ENCODE data around the gene EEF1AKMT2. TPM values are rescaled to one million over a fixed set of nuclear protein-coding genes. Genes with fewer than 3 reads are reported as not detected.

EEF1AKMT2 gene
- total and polyA plus RNA-seq, 3 experiments from 2014 or later: 18.2 to 21.1 (median 18.6) TPM

GRCh38 chr10:124711145-124711544 is 80.5 kb downstream of the EEF1AKMT2 start:
- H3K27ac ChIP-seq (ENCODE audit: low read depth, low read length): no peak overlapping the region
- DNase-seq: peak in 1 of 5 donors; percentile 6
- ChIA-PET CTCF (interaction anchor here (1.4 kb wide), 1 partner anchor 64 kb away, joined by 5 read pairs; no protein-coding TSS in a partner anchor), POLR2A (no interaction called here)
- peaks cover 89% of the 10 kb centered on the region for H3K4me1 ChIP-seq (ENCODE audit: insufficient read depth, low read length)
- peak overlapping the region in 2 of 7 donors; percentile 0 to 50 for H3K4me3 Mint-ChIP-seq
- H3K9me3 ChIP-seq (ENCODE audit: low read length): no peaks in the 10 kb centered on the region
- H3K36me3 Mint-ChIP-seq: peaks cover 0 to 30% (median 2%) of the 10 kb centered on the region in 3 donors
- peak overlapping the region; percentile 70 to 96 (median 82) for H3K27ac Mint-ChIP-seq
- H3K9me3 Mint-ChIP-seq: no peaks in the 10 kb centered on the region
- H3K36me3 ChIP-seq (ENCODE audit: insufficient read depth, low read length): no peaks in the 10 kb centered on the region
- H3K4me3 ChIP-seq (ENCODE audit: low read length): no peak overlapping the region
- no peaks in the 10 kb centered on the region for H3K27me3 Mint-ChIP-seq
- no peaks in the 10 kb centered on the region for H3K27me3 ChIP-seq (ENCODE audit: insufficient read depth, low read length, poor library complexity, severe bottlenecking)
- peaks cover 86 to 92% (median 92%) of the 10 kb centered on the region in 3 donors for H3K4me1 Mint-ChIP-seq

- Histone ChIP-seq H3K27ac (ENCODE audit: low read depth, low read length) (no peak overlapping the region), H3K4me1 (ENCODE audit: insufficient read depth, low read length) (peaks cover 89% of the 10 kb centered on the region), H3K27me3 (ENCODE audit: insufficient read depth, low read length, poor library complexity, severe bottlenecking) (no peaks in the 10 kb centered on the region), H3K4me3 (ENCODE audit: low read length) (no peak overlapping the region), H3K36me3 (ENCODE audit: insufficient read depth, low read length) (no peaks in the 10 kb centered on the region), H3K9me3 (ENCODE audit: low read length) (no peaks in the 10 kb centered on the region)
- Mint-ChIP-seq H3K27me3 (no peaks in the 10 kb centered on the region), H3K4me3 (peak overlapping the region in 4 of 7 donors; percentile 0 to 32 (median 16)), H3K27ac (peak overlapping the region; percentile 73 to 96 (median 82)), H3K36me3 (peaks cover 0 to 37% (median 2%) of the 10 kb centered on the region in 3 donors), H3K9me3 (no peaks in the 10 kb centered on the region), H3K4me1 (peaks cover 86 to 92% (median 92%) of the 10 kb centered on the region in 3 donors)
- DNase-seq: peak in 1 of 5 donors; percentile 13
- POLR2A ChIA-PET: no interaction called here
- CTCF ChIA-PET: interaction anchor here (7.0 to 15.2 kb wide), 2 partner anchors 13 to 31 kb away, joined by 57 to 312 read pairs; no protein-coding TSS in a partner anchor
These were observed 81.3 kb downstream of the EEF1AKMT2 start for GRCh38 chr10:124710266-124710881.

GRCh38 chr10:124709861-124710260 is 81.8 kb downstream of the EEF1AKMT2 start:
- H3K9me3 ChIP-seq (ENCODE audit: low read length): no peaks in the 10 kb centered on the region
- ChIA-PET POLR2A (no interaction called here), CTCF (interaction anchor here (7.0 to 15.2 kb wide), 2 partner anchors 14 to 32 kb away, joined by 57 to 312 read pairs; no protein-coding TSS in a partner anchor)
- Mint-ChIP-seq H3K4me3 (peak overlapping the region in 4 of 7 donors; percentile 0 to 52 (median 27)), H3K27me3 (no peaks in the 10 kb centered on the region), H3K9me3 (no peaks in the 10 kb centered on the region), H3K27ac (peak overlapping the region; percentile 73 to 96 (median 84)), H3K36me3 (peaks cover 0 to 42% (median 2%) of the 10 kb centered on the region in 3 donors), H3K4me1 (peaks cover 86 to 92% (median 92%) of the 10 kb centered on the region in 3 donors)
- peaks cover 89% of the 10 kb centered on the region for H3K4me1 ChIP-seq (ENCODE audit: insufficient read depth, low read length)
- H3K4me3 ChIP-seq (ENCODE audit: low read length): no peak overlapping the region
- H3K36me3 ChIP-seq (ENCODE audit: insufficient read depth, low read length): no peaks in the 10 kb centered on the region
- DNase-seq: peak in 1 of 5 donors; percentile 2
- H3K27me3 ChIP-seq (ENCODE audit: insufficient read depth, low read length, poor library complexity, severe bottlenecking): no peaks in the 10 kb centered on the region
- H3K27ac ChIP-seq (ENCODE audit: low read depth, low read length): no peak overlapping the region

GRCh38 chr10:124708922-124709520 is 82.7 kb downstream of the EEF1AKMT2 start:
- Mint-ChIP-seq H3K27ac (peak overlapping the region; percentile 80 to 96 (median 90)), H3K9me3 (no peaks in the 10 kb centered on the region), H3K4me3 (peak overlapping the region in 6 of 7 donors; percentile 47 to 84 (median 58)), H3K4me1 (peaks cover 88 to 93% (median 92%) of the 10 kb centered on the region in 3 donors), H3K36me3 (peaks cover 0 to 51% (median 2%) of the 10 kb centered on the region in 3 donors), H3K27me3 (no peaks in the 10 kb centered on the region)
- ChIA-PET CTCF (interaction anchor here (0.6 to 15.2 kb wide), 7 partner anchors 12 to 72 kb away, joined by 3 to 312 read pairs (median 11); no protein-coding TSS in a partner anchor), POLR2A (interaction anchor here (1.7 to 2.6 kb wide), 3 partner anchors 9 to 25 kb away, joined by 4 to 14 read pairs (median 7); no protein-coding TSS in a partner anchor)
- H3K27me3 ChIP-seq (ENCODE audit: insufficient read depth, low read length, poor library complexity, severe bottlenecking): no peaks in the 10 kb centered on the region
- peak in 1 of 5 donors; percentile 47 for DNase-seq
- H3K36me3 ChIP-seq (ENCODE audit: insufficient read depth, low read length): no peaks in the 10 kb centered on the region
- peaks cover 89% of the 10 kb centered on the region for H3K4me1 ChIP-seq (ENCODE audit: insufficient read depth, low read length)
- H3K27ac ChIP-seq (ENCODE audit: low read depth, low read length): peak overlapping the region; percentile 21
- H3K9me3 ChIP-seq (ENCODE audit: low read length): no peaks in the 10 kb centered on the region
- H3K4me3 ChIP-seq (ENCODE audit: low read length): no peak overlapping the region

- ChIA-PET CTCF (interaction anchor here (0.8 to 15.2 kb wide), 7 partner anchors 12 to 60 kb away, joined by 3 to 312 read pairs (median 11); no protein-coding TSS in a partner anchor), POLR2A (interaction anchor here (0.7 to 2.6 kb wide), 4 partner anchors 8 to 24 kb away, joined by 3 to 14 read pairs (median 6); no protein-coding TSS in a partner anchor)
- no peaks in the 10 kb centered on the region for H3K27me3 Mint-ChIP-seq
- H3K9me3 Mint-ChIP-seq: no peaks in the 10 kb centered on the region
- no peaks in the 10 kb centered on the region for H3K27me3 ChIP-seq (ENCODE audit: insufficient read depth, low read length, poor library complexity, severe bottlenecking)
- H3K9me3 ChIP-seq (ENCODE audit: low read length): no peaks in the 10 kb centered on the region
- H3K36me3 ChIP-seq (ENCODE audit: insufficient read depth, low read length): peaks cover 4% of the 10 kb centered on the region
- DNase-seq: peak in 1 of 5 donors; percentile 35
- H3K4me1 ChIP-seq (ENCODE audit: insufficient read depth, low read length): peaks cover 89% of the 10 kb centered on the region
- H3K36me3 Mint-ChIP-seq: peaks cover 0 to 57% (median 2%) of the 10 kb centered on the region in 3 donors
- H3K4me3 ChIP-seq (ENCODE audit: low read length): peak overlapping the region; percentile 21
- H3K4me1 Mint-ChIP-seq: peaks cover 88 to 93% (median 92%) of the 10 kb centered on the region in 3 donors
- peak overlapping the region; percentile 82 to 96 (median 90) for H3K27ac Mint-ChIP-seq
- no peak overlapping the region for H3K27ac ChIP-seq (ENCODE audit: low read depth, low read length)
- H3K4me3 Mint-ChIP-seq: peak overlapping the region in 6 of 7 donors; percentile 50 to 84 (median 63)
These were observed 83.4 kb downstream of the EEF1AKMT2 start for GRCh38 chr10:124708246-124708779.

Other genes with a start within 250 kb of the EEF1AKMT2 start
- gene FAM53B, start 47.5 kb downstream of the EEF1AKMT2 start, total RNA-seq: 10 to 100 TPM; 28.8 to 29.2 TPM
- gene FAM53B, start 47.5 kb downstream of the EEF1AKMT2 start, polyA plus RNA-seq: 41.6 TPM
- gene ABRAXAS2, start 9.9 kb upstream of the EEF1AKMT2 start, total RNA-seq: 10 to 100 TPM; 22.9 to 24.3 TPM
- gene ABRAXAS2, start 9.9 kb upstream of the EEF1AKMT2 start, polyA plus RNA-seq: 11.1 TPM
- 10 to 100 TPM; 16.7 to 16.9 TPM for gene ZRANB1, start 150.2 kb upstream of the EEF1AKMT2 start, total RNA-seq
- 11.8 TPM for gene ZRANB1, start 150.2 kb upstream of the EEF1AKMT2 start, polyA plus RNA-seq

Data from CD8-positive, alpha-beta memory T cell (primary cell).